GM23338 (cell line): Measurements from ENCODE around the gene CARD9. TPM values are rescaled to one million over a fixed set of nuclear protein-coding genes. Genes with fewer than 3 reads are reported as not detected.

Experiments used
- CREB1 ChIP-seq: fragments of 250-450 bp; sonication (Bioruptor Pico); IDR thresholded peaks from 2 replicates; pipeline ENCODE4 v1.5.0; 2020; ENCODE audit warnings: low read depth, mild to moderate bottlenecking, moderate library complexity
- EZH2 ChIP-seq: fragments of 200-600 bp; sonication (generic); IDR thresholded peaks from one replicate; pipeline ENCODE4 v1.8.0; 2017; ENCODE audit warnings: antibody characterized with exemption, mild to moderate bottlenecking, low read depth; ENCODE audit not compliant: unreplicated experiment
- EZH2phosphoT487 ChIP-seq: fragments of 200-600 bp; sonication (generic); IDR thresholded peaks from one replicate; pipeline ENCODE4 v1.8.1; 2018; ENCODE audit warnings: antibody characterized with exemption; ENCODE audit not compliant: unreplicated experiment
- JUNB ChIP-seq: IDR thresholded peaks from one replicate; pipeline ENCODE4 v1.6.1; 2016; ENCODE audit warnings: antibody characterized with exemption; ENCODE audit not compliant: unreplicated experiment
- POLR2AphosphoS5 ChIP-seq: IDR thresholded peaks from 2 replicates; pipeline ENCODE4 v1.6.1; 2016; ENCODE audit warnings: antibody characterized with exemption, low read depth
- ZNF114 ChIP-seq: fragments of 250-450 bp; sonication (Bioruptor Pico); IDR thresholded peaks from 2 replicates; pipeline ENCODE4 v1.5.0; 2020; ENCODE audit warnings: mild to moderate bottlenecking, moderate library complexity
- polyA plus RNA-seq: library from polyadenylated mRNA; unstranded; fragments of >200 nt; fragmentation: Nextera tagmentation; extraction: Ambion mirVana; gene quantifications from 2 replicates; pipeline ENCODE4 v1.2.1, GENCODE V29; 2016
- total RNA-seq: library from RNA; depleted of rRNA; stranded (reverse); fragments of >200 nt; shearing (Covaris generic); gene quantifications from 2 replicates; pipeline ENCODE4 v1.2.3, GENCODE V29; 2014
- TF ChIP-seq, protein P1 (sequence below): fragments of 250-450 bp; sonication (Bioruptor Pico); IDR thresholded peaks from 2 replicates; pipeline ENCODE4 v1.5.0; 2020; ENCODE audit warnings: mild to moderate bottlenecking, moderate library complexity
- TF ChIP-seq, protein P2 (sequence below), 2 experiments: fragments of 200-600 bp in 1 of 2; sonication (generic) in 1 of 2; conservative IDR thresholded peaks; 2 replicates each; pipeline versions ENCODE4 v1.5.1 to v1.6.1; 2016 to 2017; ENCODE audit warnings: antibody characterized with exemption in 2 of 2, low read depth in 2 of 2, mild to moderate bottlenecking in 2 of 2, moderate library complexity in 1 of 2
- TF ChIP-seq, protein P3 (sequence below): IDR thresholded peaks from one replicate; pipeline ENCODE4 v1.6.1; 2018; ENCODE audit warnings: antibody characterized with exemption; ENCODE audit not compliant: unreplicated experiment

Gene CARD9
- total and polyA plus RNA-seq, 2 experiments from 2014 or later = 0.49 to 0.63 TPM

DNA sequence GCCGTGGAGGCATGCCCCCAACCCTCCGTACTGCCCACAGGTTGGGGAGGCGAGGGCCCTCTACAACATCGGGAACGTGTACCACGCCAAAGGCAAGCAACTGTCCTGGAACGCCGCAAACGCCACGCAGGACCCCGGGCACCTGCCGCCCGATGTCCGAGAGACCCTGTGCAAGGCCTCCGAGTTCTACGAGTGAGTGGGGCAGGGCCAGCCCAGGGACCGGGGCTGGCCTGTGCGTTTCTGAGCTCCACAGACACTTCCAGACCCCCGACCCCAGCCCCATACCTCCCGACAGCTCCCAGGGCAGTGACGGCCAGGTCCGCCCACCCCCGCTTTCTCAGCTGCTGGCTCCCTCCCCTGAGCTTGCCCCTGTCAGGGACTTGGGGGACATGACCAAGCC is 36.6 kb downstream of the CARD9 start (continued):
- TF ChIP-seq, protein P1, sequence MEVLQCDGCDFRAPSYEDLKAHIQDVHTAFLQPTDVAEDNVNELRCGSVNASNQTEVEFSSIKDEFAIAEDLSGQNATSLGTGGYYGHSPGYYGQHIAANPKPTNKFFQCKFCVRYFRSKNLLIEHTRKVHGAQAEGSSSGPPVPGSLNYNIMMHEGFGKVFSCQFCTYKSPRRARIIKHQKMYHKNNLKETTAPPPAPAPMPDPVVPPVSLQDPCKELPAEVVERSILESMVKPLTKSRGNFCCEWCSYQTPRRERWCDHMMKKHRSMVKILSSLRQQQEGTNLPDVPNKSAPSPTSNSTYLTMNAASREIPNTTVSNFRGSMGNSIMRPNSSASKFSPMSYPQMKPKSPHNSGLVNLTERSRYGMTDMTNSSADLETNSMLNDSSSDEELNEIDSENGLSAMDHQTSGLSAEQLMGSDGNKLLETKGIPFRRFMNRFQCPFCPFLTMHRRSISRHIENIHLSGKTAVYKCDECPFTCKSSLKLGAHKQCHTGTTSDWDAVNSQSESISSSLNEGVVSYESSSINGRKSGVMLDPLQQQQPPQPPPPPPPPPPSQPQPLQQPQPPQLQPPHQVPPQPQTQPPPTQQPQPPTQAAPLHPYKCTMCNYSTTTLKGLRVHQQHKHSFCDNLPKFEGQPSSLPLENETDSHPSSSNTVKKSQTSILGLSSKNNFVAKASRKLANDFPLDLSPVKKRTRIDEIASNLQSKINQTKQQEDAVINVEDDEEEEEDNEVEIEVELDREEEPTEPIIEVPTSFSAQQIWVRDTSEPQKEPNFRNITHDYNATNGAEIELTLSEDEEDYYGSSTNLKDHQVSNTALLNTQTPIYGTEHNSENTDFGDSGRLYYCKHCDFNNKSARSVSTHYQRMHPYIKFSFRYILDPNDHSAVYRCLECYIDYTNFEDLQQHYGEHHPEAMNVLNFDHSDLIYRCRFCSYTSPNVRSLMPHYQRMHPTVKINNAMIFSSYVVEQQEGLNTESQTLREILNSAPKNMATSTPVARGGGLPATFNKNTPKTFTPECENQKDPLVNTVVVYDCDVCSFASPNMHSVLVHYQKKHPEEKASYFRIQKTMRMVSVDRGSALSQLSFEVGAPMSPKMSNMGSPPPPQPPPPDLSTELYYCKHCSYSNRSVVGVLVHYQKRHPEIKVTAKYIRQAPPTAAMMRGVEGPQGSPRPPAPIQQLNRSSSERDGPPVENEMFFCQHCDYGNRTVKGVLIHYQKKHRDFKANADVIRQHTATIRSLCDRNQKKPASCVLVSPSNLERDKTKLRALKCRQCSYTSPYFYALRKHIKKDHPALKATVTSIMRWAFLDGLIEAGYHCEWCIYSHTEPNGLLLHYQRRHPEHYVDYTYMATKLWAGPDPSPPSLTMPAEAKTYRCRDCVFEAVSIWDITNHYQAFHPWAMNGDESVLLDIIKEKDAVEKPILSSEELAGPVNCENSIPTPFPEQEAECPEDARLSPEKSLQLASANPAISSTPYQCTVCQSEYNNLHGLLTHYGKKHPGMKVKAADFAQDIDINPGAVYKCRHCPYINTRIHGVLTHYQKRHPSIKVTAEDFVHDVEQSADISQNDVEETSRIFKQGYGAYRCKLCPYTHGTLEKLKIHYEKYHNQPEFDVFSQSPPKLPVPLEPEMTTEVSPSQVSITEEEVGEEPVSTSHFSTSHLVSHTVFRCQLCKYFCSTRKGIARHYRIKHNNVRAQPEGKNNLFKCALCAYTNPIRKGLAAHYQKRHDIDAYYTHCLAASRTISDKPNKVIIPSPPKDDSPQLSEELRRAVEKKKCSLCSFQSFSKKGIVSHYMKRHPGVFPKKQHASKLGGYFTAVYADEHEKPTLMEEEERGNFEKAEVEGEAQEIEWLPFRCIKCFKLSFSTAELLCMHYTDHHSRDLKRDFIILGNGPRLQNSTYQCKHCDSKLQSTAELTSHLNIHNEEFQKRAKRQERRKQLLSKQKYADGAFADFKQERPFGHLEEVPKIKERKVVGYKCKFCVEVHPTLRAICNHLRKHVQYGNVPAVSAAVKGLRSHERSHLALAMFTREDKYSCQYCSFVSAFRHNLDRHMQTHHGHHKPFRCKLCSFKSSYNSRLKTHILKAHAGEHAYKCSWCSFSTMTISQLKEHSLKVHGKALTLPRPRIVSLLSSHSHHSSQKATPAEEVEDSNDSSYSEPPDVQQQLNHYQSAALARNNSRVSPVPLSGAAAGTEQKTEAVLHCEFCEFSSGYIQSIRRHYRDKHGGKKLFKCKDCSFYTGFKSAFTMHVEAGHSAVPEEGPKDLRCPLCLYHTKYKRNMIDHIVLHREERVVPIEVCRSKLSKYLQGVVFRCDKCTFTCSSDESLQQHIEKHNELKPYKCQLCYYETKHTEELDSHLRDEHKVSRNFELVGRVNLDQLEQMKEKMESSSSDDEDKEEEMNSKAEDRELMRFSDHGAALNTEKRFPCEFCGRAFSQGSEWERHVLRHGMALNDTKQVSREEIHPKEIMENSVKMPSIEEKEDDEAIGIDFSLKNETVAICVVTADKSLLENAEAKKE (CRISPR knock-in tag) = no peak
- TF ChIP-seq JUNB = no peak
- TF ChIP-seq ZNF114 (CRISPR knock-in tag) = no peak
- no peak for TF ChIP-seq POLR2AphosphoS5
- TF ChIP-seq CREB1 (CRISPR knock-in tag) = no peak
- TF ChIP-seq EZH2phosphoT487 = no peak
- TF ChIP-seq, protein P2, sequence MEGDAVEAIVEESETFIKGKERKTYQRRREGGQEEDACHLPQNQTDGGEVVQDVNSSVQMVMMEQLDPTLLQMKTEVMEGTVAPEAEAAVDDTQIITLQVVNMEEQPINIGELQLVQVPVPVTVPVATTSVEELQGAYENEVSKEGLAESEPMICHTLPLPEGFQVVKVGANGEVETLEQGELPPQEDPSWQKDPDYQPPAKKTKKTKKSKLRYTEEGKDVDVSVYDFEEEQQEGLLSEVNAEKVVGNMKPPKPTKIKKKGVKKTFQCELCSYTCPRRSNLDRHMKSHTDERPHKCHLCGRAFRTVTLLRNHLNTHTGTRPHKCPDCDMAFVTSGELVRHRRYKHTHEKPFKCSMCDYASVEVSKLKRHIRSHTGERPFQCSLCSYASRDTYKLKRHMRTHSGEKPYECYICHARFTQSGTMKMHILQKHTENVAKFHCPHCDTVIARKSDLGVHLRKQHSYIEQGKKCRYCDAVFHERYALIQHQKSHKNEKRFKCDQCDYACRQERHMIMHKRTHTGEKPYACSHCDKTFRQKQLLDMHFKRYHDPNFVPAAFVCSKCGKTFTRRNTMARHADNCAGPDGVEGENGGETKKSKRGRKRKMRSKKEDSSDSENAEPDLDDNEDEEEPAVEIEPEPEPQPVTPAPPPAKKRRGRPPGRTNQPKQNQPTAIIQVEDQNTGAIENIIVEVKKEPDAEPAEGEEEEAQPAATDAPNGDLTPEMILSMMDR (conservative IDR thresholded peaks at IDR 0.05; ENCODE audit: low read depth in 2 of 2) = no peak
- TF ChIP-seq, protein P3, sequence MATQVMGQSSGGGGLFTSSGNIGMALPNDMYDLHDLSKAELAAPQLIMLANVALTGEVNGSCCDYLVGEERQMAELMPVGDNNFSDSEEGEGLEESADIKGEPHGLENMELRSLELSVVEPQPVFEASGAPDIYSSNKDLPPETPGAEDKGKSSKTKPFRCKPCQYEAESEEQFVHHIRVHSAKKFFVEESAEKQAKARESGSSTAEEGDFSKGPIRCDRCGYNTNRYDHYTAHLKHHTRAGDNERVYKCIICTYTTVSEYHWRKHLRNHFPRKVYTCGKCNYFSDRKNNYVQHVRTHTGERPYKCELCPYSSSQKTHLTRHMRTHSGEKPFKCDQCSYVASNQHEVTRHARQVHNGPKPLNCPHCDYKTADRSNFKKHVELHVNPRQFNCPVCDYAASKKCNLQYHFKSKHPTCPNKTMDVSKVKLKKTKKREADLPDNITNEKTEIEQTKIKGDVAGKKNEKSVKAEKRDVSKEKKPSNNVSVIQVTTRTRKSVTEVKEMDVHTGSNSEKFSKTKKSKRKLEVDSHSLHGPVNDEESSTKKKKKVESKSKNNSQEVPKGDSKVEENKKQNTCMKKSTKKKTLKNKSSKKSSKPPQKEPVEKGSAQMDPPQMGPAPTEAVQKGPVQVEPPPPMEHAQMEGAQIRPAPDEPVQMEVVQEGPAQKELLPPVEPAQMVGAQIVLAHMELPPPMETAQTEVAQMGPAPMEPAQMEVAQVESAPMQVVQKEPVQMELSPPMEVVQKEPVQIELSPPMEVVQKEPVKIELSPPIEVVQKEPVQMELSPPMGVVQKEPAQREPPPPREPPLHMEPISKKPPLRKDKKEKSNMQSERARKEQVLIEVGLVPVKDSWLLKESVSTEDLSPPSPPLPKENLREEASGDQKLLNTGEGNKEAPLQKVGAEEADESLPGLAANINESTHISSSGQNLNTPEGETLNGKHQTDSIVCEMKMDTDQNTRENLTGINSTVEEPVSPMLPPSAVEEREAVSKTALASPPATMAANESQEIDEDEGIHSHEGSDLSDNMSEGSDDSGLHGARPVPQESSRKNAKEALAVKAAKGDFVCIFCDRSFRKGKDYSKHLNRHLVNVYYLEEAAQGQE = no peak
- no peak for TF ChIP-seq EZH2
